Glutamatergic neuron (in vitro differentiated cells): ENCODE results near the gene SMG6. TPM values are rescaled to one million over a fixed set of nuclear protein-coding genes. Genes with fewer than 3 reads are reported as not detected.

Experiments used
- DNase-seq: peaks from one replicate; pipeline ENCODE4 v3.0.0; 2022
- H3K27ac Mint-ChIP-seq: one replicate; pipeline ENCODE4 v1.8.0; 2020; ENCODE audit warnings: mild to moderate bottlenecking, mixed read lengths, inconsistent platforms; ENCODE audit not compliant: unreplicated experiment
- H3K27me3 Mint-ChIP-seq: one replicate; pipeline ENCODE4 v1.8.0; 2020; ENCODE audit warnings: mild to moderate bottlenecking, moderate library complexity, mixed read lengths, inconsistent platforms; ENCODE audit not compliant: unreplicated experiment
- H3K36me3 Mint-ChIP-seq: one replicate; pipeline ENCODE4 v1.8.0; 2020; ENCODE audit warnings: mild to moderate bottlenecking, mixed read lengths, inconsistent platforms; ENCODE audit not compliant: unreplicated experiment
- H3K4me1 Mint-ChIP-seq: one replicate; pipeline ENCODE4 v1.8.0; 2020; ENCODE audit warnings: mild to moderate bottlenecking, low read depth, mixed read lengths, inconsistent platforms; ENCODE audit not compliant: unreplicated experiment
- H3K4me3 Mint-ChIP-seq: one replicate; pipeline ENCODE4 v1.8.0; 2020; ENCODE audit warnings: mild to moderate bottlenecking, mixed read lengths, inconsistent platforms; ENCODE audit not compliant: unreplicated experiment
- H3K9me3 Mint-ChIP-seq: one replicate; pipeline ENCODE4 v1.8.0; 2020; ENCODE audit warnings: mild to moderate bottlenecking, moderate library complexity, mixed read lengths, inconsistent platforms; ENCODE audit not compliant: unreplicated experiment
- CTCF ChIP-seq: fragments of 200-600 bp; sonication (generic); IDR thresholded peaks from one replicate; pipeline ENCODE4 v1.5.0; 2021; ENCODE audit not compliant: partially characterized antibody, unreplicated experiment
- total RNA-seq: library from RNA; stranded (reverse); fragmentation: NEBNext Ultra II Directional; extraction: Animal tissue kit (Norgen Biotek cat#: 25700); gene quantifications from one replicate; pipeline ENCODE4 v1.2.1, GENCODE V29; 2021; ENCODE audit not compliant: unreplicated experiment

The SMG6 gene
- total RNA-seq, 1 donor from 2014 or later, result 42.7 TPM

GRCh38 chr17:2336215-2336851 lies 32.7 kb upstream of the SMG6 start, which contains the start of gene TSR1:
Gene TSR1 (minus strand): TSS chr17:2336457. CDS start chr17:2336427, 30 bp downstream.
- Mint-ChIP-seq H3K27me3 (peaks cover 4% of the 10 kb centered on the region), H3K4me1 (peaks cover 9% of the 10 kb centered on the region), H3K36me3 (no peaks in the 10 kb centered on the region), H3K4me3 (peak within 1 kb of the TSS; percentile 99), H3K9me3 (peaks cover 7% of the 10 kb centered on the region), H3K27ac (peak within 1 kb of the TSS; percentile 81)
- no peak for TF ChIP-seq CTCF
- peak; percentile 95 for DNase-seq

- peak overlapping the region; percentile 99 for H3K4me3 Mint-ChIP-seq
- H3K27me3 Mint-ChIP-seq, result peaks cover 4% of the 10 kb centered on the region
Observed at GRCh38 chr17:2335726-2336214, 32.2 kb upstream of the SMG6 start.

GRCh38 chr17:2331303-2331702 lies 27.7 kb upstream of the SMG6 start:
- Mint-ChIP-seq H3K4me3 (no peak overlapping the region), H3K27ac (no peak overlapping the region), H3K9me3 (peaks cover 3% of the 10 kb centered on the region), H3K4me1 (peaks cover 9% of the 10 kb centered on the region), H3K36me3 (no peaks in the 10 kb centered on the region), H3K27me3 (peaks cover 4% of the 10 kb centered on the region)
- TF ChIP-seq CTCF, result no peak
- no peak for DNase-seq

More at GRCh38 chr17:2335726-2336214, 32.2 kb upstream of the SMG6 start:
- peaks cover 7% of the 10 kb centered on the region for H3K9me3 Mint-ChIP-seq
- DNase-seq, result no peak
- H3K27ac Mint-ChIP-seq, result no peak overlapping the region
- H3K4me1 Mint-ChIP-seq, result peaks cover 9% of the 10 kb centered on the region
- no peak for TF ChIP-seq CTCF
- H3K36me3 Mint-ChIP-seq, result no peaks in the 10 kb centered on the region

- DNase-seq, result no peak
- Mint-ChIP-seq H3K9me3 (no peaks in the 10 kb centered on the region), H3K4me3 (no peak overlapping the region), H3K4me1 (no peaks in the 10 kb centered on the region), H3K27me3 (no peaks in the 10 kb centered on the region), H3K36me3 (no peaks in the 10 kb centered on the region), H3K27ac (no peak overlapping the region)
- no peak for TF ChIP-seq CTCF
Observed at GRCh38 chr17:2323629-2324314, 20.2 kb upstream of the SMG6 start.

GRCh38 chr17:2321399-2321798 lies 17.8 kb upstream of the SMG6 start:
- Mint-ChIP-seq H3K4me3 (no peak overlapping the region), H3K36me3 (no peaks in the 10 kb centered on the region), H3K27me3 (no peaks in the 10 kb centered on the region), H3K27ac (no peak overlapping the region), H3K9me3 (no peaks in the 10 kb centered on the region), H3K4me1 (no peaks in the 10 kb centered on the region)
- no peak for TF ChIP-seq CTCF
- no peak for DNase-seq
